Fibroblast of skin of right quadriceps (primary cell): ENCODE data around the gene TBP.
"Not testable (repeated sequence)": the region's sequence is repeated elsewhere in the genome, so short reads cannot be mapped to it uniquely, and the experiment has no call there.

ENCODE experiments used
- DNase-seq: peaks from one replicate; pipeline ENCODE4 v3.0.0-alpha.2; 2013

The TBP gene

GRCh38 chr6:170554013-170554795 lies at the start of gene TBP:
Gene TBP, plus strand, starts transcription at chr6:170554369. Its CDS starts 2,661 bp downstream, at chr6:170557030.
- peak; percentile 98 for DNase-seq

GRCh38 chr6:170504479-170504878 lies 49.7 kb upstream of the TBP start:
- DNase-seq: no peak

DNA sequence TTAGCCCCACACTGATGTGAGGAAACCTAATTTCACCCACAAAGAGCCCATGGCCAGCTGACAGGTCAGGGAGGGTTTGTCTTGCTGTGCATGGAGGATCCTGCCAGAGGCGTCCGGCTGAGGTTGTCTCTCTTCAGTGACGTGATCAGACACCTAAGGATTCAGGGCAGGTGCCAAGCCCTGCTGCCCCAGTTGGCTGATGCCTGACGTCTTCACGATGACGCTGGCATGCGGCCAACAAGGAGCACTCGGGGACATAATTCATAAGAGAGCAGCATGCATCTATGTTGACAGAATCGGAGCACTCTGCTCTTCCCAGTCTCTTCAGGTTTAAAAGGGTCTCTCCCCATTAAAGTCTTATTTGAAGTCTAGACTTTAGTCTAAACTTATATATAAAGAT lies 48.9 kb upstream of the TBP start:
- no peak for DNase-seq

DNA sequence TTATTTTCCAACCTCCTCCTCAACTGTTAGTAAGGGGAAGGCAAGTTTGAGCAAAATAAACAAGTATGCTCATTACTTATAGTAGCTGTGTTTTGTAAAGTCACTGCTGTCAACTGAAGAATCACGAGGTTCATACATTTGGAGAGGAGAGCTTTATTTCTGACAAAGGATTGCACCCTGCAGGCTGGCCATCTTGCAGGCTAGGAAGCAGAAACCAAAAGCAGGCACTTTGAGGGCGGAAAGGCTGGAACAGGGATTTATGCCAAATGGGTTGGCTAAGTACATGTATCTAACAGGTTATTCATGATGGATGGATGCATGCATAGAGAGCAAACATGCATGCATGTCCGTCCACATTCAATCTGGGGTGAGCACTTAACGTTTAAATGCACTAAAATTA lies 47.7 kb upstream of the TBP start:
- no peak for DNase-seq

DNA sequence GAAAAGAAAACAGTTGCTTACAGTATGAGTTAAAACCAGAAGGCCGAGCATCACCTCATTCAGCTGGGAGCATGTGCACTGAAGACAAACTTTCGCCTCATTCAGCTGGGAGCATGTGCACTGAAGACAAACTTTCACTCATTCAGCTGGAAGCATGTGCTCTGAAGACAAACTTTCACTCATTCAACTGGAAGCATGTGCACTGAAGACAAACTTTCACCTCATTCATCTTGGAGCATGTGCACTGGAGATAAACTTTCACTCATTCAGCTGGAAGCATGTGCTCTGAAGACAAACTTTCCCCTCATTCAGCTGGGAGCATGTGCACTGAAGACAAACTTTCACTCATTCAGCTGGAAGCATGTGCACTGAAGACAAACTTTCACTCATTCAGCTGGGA lies 46.4 kb upstream of the TBP start:
- not testable (repeated sequence) for DNase-seq

DNA sequence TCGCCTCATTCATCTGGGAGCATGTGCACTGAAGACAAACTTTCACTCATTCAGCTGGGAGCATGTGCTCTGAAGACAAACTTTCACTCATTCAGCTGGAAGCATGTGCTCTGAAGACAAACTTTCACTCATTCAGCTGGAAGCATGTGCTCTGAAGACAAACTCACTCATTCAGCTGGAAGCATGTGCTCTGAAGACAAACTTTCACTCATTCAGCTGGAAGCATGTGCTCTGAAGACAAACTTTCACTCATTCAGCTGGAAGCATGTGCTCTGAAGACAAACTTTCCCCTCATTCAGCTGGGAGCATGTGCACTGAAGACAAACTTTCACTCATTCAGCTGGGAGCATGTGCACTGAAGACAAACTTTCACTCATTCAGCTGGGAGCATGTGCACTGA lies 45.9 kb upstream of the TBP start:
- DNase-seq: not testable (repeated sequence)

GRCh38 chr6:170508892-170509722 lies 45.1 kb upstream of the TBP start:
- DNase-seq: not testable (repeated sequence)

DNA sequence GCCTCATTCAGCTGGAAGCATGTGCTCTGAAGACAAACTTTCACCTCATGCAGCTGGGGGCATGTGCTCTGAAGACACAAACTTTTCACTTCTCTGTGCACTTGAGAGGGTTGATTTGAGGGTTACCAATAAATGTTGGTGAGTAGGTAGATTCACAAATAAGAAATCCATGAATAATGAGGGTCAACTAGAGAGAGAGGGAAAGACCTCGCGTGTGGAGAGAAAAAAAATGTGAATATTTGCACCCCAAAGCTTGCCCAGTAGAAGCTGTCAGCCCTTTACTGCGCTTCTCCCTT lies 44.5 kb upstream of the TBP start:
- DNase-seq: no peak

DNA sequence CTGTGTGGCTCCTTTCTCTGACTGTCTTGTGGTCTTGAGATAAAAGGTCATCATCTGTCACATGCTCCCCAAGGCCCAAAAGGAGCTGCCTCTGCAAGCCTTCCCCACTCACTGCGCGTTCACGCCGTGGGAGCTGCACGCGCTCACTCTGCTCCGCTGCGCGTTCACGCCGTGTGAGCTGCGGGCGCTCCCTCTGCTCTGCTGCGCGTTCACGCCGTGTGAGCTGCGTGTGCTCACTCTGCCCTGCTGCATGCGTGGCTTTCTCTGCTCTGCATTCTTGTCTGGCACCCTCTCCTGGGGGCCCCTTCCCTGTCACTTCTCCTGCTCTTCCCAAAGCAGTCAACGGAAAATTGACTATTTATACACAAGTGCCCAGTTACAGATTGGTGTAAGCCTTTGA lies 43.5 kb upstream of the TBP start:
- no peak for DNase-seq

- no peak for DNase-seq
These were observed 41.9 kb upstream of the TBP start for GRCh38 chr6:170512249-170512648.

DNA sequence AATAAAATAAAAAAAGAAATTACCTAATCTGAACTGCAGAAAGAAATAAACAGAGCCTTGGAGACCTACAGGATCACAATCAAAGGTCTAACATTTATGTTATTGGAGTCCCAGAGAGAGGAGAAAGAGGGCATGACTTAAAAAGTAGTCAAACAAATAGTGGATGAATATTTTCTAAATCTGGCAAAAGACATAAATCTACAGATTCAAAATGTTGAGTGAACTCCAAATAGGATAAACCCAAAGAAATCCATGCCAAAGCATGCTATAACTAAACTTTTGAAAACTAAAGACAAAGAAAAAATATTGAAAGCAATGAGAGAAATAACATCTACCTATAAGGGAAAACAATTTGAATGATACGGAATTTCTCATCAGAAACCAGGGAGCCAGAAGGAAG lies 39.3 kb upstream of the TBP start:
- no peak for DNase-seq

DNA sequence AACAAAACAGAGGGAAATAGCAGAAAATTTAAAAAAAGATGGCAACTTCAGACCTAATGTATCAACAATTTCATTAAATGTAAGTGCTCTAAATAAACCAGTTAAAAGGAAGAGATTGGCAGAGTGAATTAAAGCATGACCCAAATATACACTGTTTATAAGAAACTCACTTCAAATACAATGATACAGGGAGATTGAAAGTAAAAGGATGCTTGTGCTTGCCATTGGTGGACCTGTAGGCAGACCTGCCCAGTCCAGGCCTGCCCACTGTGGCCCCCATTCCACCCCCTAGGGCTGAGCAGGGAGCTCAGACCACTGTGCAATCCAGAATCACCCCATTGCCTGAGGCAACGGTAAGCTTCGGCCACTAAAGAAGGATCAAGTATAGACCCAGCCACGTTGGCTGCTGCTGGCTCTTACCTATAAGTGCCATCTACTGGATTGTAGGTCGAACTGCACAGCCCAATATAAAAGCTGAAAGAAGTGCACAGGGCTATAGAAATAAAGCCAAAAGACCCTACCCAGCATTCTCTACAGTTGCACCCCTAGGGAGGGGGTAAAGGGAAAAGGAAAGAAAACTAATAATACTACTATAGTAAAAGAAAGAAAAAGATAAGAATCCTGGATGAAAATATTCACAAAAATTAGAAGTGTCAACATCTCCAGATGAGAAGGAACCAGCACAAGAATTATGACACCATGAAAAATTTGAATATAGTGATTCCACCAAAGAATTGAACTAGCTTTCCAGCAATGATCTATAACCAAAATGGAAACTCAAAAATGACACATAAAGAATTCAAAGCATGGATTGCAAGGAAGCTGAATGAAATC lies 37.2 kb upstream of the TBP start:
- peak; percentile 71 for DNase-seq

- peak; percentile 8 for DNase-seq
These were observed 31.5 kb upstream of the TBP start for GRCh38 chr6:170522565-170523183.

DNA sequence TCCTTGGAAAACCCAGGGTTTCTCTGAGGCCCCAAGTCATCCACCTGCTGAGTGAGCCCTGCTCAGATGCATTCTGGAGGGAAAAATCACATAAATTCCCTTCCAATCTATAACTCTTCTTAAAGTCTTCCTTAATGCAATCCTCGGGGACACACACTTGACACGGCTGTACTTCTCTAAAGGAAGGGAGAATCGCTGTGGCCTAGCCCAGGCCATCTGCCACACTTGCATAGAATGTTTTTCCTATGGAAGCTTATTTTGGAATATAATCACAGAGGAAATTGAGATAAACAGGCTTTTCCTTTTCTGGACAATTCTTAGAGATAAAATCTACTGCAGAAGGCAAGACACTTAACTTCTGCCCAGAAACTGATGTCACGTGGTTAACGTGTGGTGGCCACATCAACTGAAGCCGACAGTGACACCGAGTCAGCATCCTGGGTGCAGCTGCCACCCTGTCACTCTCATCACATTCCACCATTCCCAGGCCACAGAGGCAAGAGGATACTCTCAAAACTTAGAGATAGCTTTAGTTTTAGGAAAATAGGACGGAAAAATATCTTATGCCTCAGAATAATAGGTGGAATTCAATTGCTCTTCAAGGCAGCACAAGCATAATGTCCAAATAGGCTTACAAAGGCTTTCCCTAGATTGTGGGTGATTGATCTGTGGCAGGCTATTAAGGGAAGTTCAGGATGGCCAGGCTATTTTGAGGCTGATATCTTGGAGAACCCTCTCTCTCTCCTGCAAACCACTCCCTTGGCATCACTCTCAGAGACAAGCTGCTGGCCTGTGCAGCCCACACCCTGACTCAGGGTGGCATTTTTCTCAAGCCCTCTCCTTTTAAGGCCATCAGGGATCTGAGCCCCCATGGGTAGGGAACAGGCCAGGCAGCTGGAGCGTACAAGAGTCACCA lies 30.7 kb upstream of the TBP start:
- no peak for DNase-seq

- DNase-seq: no peak
These were observed 30.0 kb upstream of the TBP start for GRCh38 chr6:170524172-170524502.

- DNase-seq: no peak
These were observed 28.4 kb upstream of the TBP start for GRCh38 chr6:170525795-170526194.

GRCh38 chr6:170527995-170528394 lies 26.2 kb upstream of the TBP start:
- not testable (repeated sequence) for DNase-seq

- DNase-seq: peak; percentile 63
These were observed 24.2 kb upstream of the TBP start for GRCh38 chr6:170529839-170530469.

- no peak for DNase-seq
These were observed 21.2 kb upstream of the TBP start for GRCh38 chr6:170532867-170533488.

DNA sequence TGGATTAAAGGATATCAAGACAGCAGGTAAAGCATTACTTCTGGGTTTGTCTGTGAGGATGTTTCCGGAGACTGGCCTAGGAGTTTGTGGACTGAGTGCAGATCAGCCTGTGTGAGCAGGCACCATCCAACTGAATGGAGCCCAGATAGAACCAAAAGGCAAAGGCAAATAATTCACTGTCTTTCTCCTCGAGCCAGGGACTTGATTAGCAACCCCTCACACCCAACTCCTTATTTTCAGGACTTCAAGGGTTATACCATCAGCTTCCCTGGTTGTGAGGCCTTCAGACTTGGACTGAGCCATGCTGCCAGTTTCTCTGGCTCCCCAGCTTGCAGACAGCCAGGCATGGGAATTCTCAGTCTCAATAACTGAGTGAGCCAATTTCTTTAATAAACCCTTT lies 20.4 kb upstream of the TBP start:
- DNase-seq: no peak

DNA sequence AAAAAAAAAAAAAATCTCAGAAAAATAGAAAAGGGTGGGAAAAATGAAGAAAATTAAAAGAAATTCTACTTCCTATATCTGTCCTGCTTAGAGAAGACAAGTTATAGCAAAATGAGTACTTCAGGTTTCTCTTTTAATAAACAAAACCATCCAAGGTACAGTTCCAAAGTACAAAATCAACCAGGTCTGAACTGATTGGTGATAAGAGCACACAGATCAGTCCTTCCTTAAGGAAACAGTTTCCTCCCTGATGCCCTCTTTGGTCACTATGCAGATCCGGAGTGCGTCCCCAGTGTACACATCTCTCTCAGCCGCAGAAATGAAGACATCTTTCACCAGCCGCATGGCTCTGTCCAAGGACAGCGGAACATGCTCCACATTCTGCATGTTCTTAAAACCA lies 19.2 kb upstream of the TBP start:
- no peak for DNase-seq
